ENCODE data around the gene HSPG2.
"Not testable (repeated sequence)": the region's sequence is repeated elsewhere in the genome, so short reads cannot be mapped to it uniquely, and the experiment has no call there.

GRCh38 chr1:21975296-21975695 lies 38.2 kb upstream of the HSPG2 start:
- TF ChIP-seq, protein P1, sequence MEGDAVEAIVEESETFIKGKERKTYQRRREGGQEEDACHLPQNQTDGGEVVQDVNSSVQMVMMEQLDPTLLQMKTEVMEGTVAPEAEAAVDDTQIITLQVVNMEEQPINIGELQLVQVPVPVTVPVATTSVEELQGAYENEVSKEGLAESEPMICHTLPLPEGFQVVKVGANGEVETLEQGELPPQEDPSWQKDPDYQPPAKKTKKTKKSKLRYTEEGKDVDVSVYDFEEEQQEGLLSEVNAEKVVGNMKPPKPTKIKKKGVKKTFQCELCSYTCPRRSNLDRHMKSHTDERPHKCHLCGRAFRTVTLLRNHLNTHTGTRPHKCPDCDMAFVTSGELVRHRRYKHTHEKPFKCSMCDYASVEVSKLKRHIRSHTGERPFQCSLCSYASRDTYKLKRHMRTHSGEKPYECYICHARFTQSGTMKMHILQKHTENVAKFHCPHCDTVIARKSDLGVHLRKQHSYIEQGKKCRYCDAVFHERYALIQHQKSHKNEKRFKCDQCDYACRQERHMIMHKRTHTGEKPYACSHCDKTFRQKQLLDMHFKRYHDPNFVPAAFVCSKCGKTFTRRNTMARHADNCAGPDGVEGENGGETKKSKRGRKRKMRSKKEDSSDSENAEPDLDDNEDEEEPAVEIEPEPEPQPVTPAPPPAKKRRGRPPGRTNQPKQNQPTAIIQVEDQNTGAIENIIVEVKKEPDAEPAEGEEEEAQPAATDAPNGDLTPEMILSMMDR (IDR thresholded peaks at IDR 0.05), result not testable (repeated sequence)
- TF ChIP-seq POLR2A (IDR thresholded peaks at IDR 0.05), result not testable (repeated sequence)

Measured in thyroid gland (tissue), 4 donors.